Suprapubic skin (tissue), 4 donors: ENCODE measurements around the gene CDC6.

ENCODE experiments used
- EP300 ChIP-seq: sonication (generic); formaldehyde crosslinking; IDR thresholded peaks from one replicate; pipeline ENCODE4 v1.6.1; 2017; ENCODE audit warnings: antibody characterized with exemption
- POLR2A ChIP-seq, 2 donors: fragments of 450-650 bp; IDR thresholded peaks; one replicate each; pipeline ENCODE4 v1.6.1; 2017; ENCODE audit warnings: antibody characterized with exemption in 2 of 2, mild to moderate bottlenecking in 2 of 2, moderate library complexity in 2 of 2
- POLR2AphosphoS5 ChIP-seq, 3 donors: sonication (generic); formaldehyde crosslinking; IDR thresholded peaks; one replicate each; pipeline ENCODE4 v1.6.1; 2017; ENCODE audit warnings: antibody characterized with exemption in 3 of 3
- TF ChIP-seq, protein P1 (sequence below), 2 donors: fragments of 200-600 bp in 1 of 2; fragments of 450-650 bp in 1 of 2; sonication (generic) in 1 of 2; IDR thresholded peaks; one replicate each; pipeline ENCODE4 v1.5.1; 2016 to 2019; ENCODE audit warnings: antibody characterized with exemption in 2 of 2, mild to moderate bottlenecking in 1 of 2, moderate library complexity in 1 of 2

DNA sequence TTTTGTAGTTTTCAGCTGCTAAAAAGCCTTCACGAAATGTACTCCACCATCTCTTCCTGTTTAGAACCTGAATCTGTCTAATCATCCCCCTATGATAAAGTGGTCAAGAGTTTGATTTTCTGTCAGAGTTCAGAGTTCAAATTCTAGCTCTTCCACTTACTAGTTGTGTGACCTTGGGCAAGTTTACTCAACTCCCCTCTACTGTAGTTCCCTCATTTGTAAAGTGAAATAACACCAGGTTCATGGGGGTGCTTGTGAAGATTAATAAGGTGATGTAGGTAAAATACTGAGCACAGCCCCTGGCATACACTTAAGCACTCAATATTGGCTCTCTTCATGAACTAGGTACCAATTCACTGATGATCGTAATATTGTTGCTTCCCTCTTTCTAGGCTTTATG is 1.2 kb upstream of the CDC6 start:
- TF ChIP-seq, protein P1, sequence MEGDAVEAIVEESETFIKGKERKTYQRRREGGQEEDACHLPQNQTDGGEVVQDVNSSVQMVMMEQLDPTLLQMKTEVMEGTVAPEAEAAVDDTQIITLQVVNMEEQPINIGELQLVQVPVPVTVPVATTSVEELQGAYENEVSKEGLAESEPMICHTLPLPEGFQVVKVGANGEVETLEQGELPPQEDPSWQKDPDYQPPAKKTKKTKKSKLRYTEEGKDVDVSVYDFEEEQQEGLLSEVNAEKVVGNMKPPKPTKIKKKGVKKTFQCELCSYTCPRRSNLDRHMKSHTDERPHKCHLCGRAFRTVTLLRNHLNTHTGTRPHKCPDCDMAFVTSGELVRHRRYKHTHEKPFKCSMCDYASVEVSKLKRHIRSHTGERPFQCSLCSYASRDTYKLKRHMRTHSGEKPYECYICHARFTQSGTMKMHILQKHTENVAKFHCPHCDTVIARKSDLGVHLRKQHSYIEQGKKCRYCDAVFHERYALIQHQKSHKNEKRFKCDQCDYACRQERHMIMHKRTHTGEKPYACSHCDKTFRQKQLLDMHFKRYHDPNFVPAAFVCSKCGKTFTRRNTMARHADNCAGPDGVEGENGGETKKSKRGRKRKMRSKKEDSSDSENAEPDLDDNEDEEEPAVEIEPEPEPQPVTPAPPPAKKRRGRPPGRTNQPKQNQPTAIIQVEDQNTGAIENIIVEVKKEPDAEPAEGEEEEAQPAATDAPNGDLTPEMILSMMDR (IDR thresholded peaks at IDR 0.05): no peak
- TF ChIP-seq POLR2A (IDR thresholded peaks at IDR 0.05): no peak
- TF ChIP-seq POLR2AphosphoS5 (IDR thresholded peaks at IDR 0.05): no peak
- no peak for TF ChIP-seq EP300
